Immature natural killer cell (primary cell): ENCODE measurements around the gene USP40. TPM values are rescaled to one million over a fixed set of nuclear protein-coding genes. Genes with fewer than 3 reads are reported as not detected.

Experiments used
- DNase-seq, 3 donors: peaks; one replicate each; pipeline ENCODE4 v3.0.0; 2022; ENCODE audit warnings: mixed read lengths in 1 of 3
- H3K27ac Mint-ChIP-seq, 6 donors: one replicate each; pipeline ENCODE4 v1.8.0; 2020; ENCODE audit warnings: mixed read lengths in 6 of 6, mild to moderate bottlenecking in 5 of 6, inconsistent platforms in 4 of 6, moderate library complexity in 3 of 6
- H3K27me3 Mint-ChIP-seq, 3 donors: one replicate each; pipeline ENCODE4 v1.8.0; 2020 to 2021; ENCODE audit warnings: low read depth in 3 of 3, mild to moderate bottlenecking in 3 of 3, mixed read lengths in 3 of 3, moderate library complexity in 3 of 3, inconsistent platforms in 1 of 3
- H3K36me3 Mint-ChIP-seq, 3 donors: one replicate each; pipeline ENCODE4 v1.8.0; 2020; ENCODE audit warnings: mixed read lengths in 3 of 3, inconsistent platforms in 2 of 3, mild to moderate bottlenecking in 2 of 3
- H3K4me1 Mint-ChIP-seq, 2 donors: one replicate each; pipeline ENCODE4 v1.8.0; 2020; ENCODE audit warnings: inconsistent platforms in 2 of 2, mild to moderate bottlenecking in 2 of 2, mixed read lengths in 2 of 2, moderate library complexity in 1 of 2
- H3K4me3 Mint-ChIP-seq, 5 donors: one replicate each; pipeline ENCODE4 v1.8.0; 2020; ENCODE audit warnings: mild to moderate bottlenecking in 5 of 5, mixed read lengths in 5 of 5, inconsistent platforms in 3 of 5, moderate library complexity in 3 of 5
- H3K9me3 Mint-ChIP-seq, 6 donors: one replicate each; pipeline ENCODE4 v1.8.0; 2020; ENCODE audit warnings: mild to moderate bottlenecking in 6 of 6, mixed read lengths in 6 of 6, inconsistent platforms in 4 of 6, moderate library complexity in 3 of 6
- polyA plus RNA-seq, 3 donors: library from polyadenylated mRNA; unstranded; fragments of 300-500 nt; fragmentation: Illumina TruSeq; gene quantifications; one replicate each; pipeline ENCODE4 v1.2.3, GENCODE V29; 2021

Gene USP40
- polyA plus RNA-seq, 3 donors from 2014 or later, result 3.4 to 8.6 (median 5.1) TPM

- Mint-ChIP-seq H3K36me3 (peaks cover 16 to 34% (median 22%) of the 10 kb centered on the region in 3 donors), H3K27ac (peak overlapping the region in 4 of 6 donors; percentile 30 to 53 (median 50))
Measured at GRCh38 chr2:233430651-233431050, 135.9 kb downstream of the USP40 start.

GRCh38 chr2:233430081-233430480 is 136.5 kb downstream of the USP40 start:
- no peak for DNase-seq
- Mint-ChIP-seq H3K9me3 (peaks cover 0 to 2% (median 0%) of the 10 kb centered on the region in 6 donors), H3K27me3 (peaks cover 0 to 3% (median 0%) of the 10 kb centered on the region in 3 donors), H3K4me1 (peaks cover 45 to 94% of the 10 kb centered on the region in 2 donors), H3K36me3 (peaks cover 15 to 30% (median 25%) of the 10 kb centered on the region in 3 donors), H3K4me3 (no peak overlapping the region), H3K27ac (peak overlapping the region in 2 of 6 donors; percentile 4 to 29)

More at GRCh38 chr2:233430651-233431050, 135.9 kb downstream of the USP40 start:
- H3K4me1 Mint-ChIP-seq, result peaks cover 46 to 94% of the 10 kb centered on the region in 2 donors
- DNase-seq, result no peak
- H3K9me3 Mint-ChIP-seq, result peaks cover 0 to 2% (median 0%) of the 10 kb centered on the region in 6 donors
- H3K4me3 Mint-ChIP-seq, result no peak overlapping the region
- peaks cover 0 to 3% (median 0%) of the 10 kb centered on the region in 3 donors for H3K27me3 Mint-ChIP-seq

DNA sequence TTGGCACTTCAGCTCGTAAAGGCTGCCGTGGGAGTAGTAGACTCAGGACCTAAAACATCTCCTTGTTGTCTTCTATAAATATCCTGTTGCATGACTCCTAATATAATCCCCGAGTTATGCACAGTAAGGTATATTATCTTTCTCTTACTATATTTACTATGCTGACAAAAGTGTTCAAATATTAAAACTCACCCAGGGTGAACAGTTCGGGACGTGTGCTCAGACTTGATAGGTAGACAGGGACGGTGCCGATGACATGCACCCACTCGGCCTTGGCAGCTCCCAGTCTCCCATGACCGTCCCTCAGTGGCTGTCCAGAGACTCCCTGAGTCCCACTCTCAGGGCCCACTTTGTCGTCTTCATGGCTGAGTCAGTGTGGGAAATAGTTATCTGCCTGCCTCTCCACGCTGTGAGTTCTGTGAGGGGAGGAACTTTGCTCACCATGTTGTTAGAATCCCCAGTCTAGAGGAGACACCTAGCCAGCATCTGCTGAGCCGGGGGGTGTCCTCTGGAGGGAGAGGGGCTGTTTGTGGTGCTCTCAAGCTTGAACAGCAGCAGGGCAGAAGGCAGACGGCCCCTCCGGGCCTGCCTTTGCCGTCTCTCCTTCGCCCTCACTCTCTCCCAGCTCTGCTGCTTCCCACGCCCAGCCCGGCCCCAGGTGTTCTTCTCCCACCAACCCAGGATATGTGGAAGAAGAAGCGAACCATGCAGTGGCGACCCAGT is 137.2 kb downstream of the USP40 start:
- Mint-ChIP-seq H3K4me1 (peaks cover 46 to 93% of the 10 kb centered on the region in 2 donors), H3K9me3 (peaks cover 0 to 2% (median 0%) of the 10 kb centered on the region in 6 donors), H3K27me3 (peaks cover 0 to 3% (median 0%) of the 10 kb centered on the region in 3 donors), H3K4me3 (no peak overlapping the region), H3K27ac (peak overlapping the region in 4 of 6 donors; percentile 29 to 69 (median 55)), H3K36me3 (peaks cover 8 to 25% (median 23%) of the 10 kb centered on the region in 3 donors)
- no peak for DNase-seq

GRCh38 chr2:233428438-233428837 is 138.1 kb downstream of the USP40 start:
- DNase-seq, result no peak
- Mint-ChIP-seq H3K36me3 (peaks cover 7 to 29% (median 25%) of the 10 kb centered on the region in 3 donors), H3K9me3 (peaks cover 0 to 2% (median 0%) of the 10 kb centered on the region in 6 donors), H3K4me1 (peaks cover 55 to 93% of the 10 kb centered on the region in 2 donors), H3K27ac (peak overlapping the region in 1 of 6 donors; percentile 56), H3K27me3 (peaks cover 0 to 3% (median 0%) of the 10 kb centered on the region in 3 donors), H3K4me3 (no peak overlapping the region)

GRCh38 chr2:233428008-233428407 is 138.6 kb downstream of the USP40 start:
- H3K4me3 Mint-ChIP-seq, result no peak overlapping the region
- H3K36me3 Mint-ChIP-seq, result peaks cover 7 to 29% (median 25%) of the 10 kb centered on the region in 3 donors
- H3K4me1 Mint-ChIP-seq, result peaks cover 59 to 93% of the 10 kb centered on the region in 2 donors
- DNase-seq, result no peak
- peaks cover 0 to 3% (median 0%) of the 10 kb centered on the region in 3 donors for H3K27me3 Mint-ChIP-seq
- H3K27ac Mint-ChIP-seq, result peak overlapping the region in 4 of 6 donors; percentile 14 to 68 (median 62)
- H3K9me3 Mint-ChIP-seq, result peaks cover 0 to 2% (median 0%) of the 10 kb centered on the region in 6 donors

GRCh38 chr2:233426619-233427342 is 139.8 kb downstream of the USP40 start:
- Mint-ChIP-seq H3K4me1 (peaks cover 69 to 99% of the 10 kb centered on the region in 2 donors), H3K36me3 (peaks cover 7 to 31% (median 25%) of the 10 kb centered on the region in 3 donors), H3K4me3 (peak overlapping the region in 1 of 5 donors; percentile 24), H3K9me3 (peaks cover 0 to 2% (median 0%) of the 10 kb centered on the region in 6 donors), H3K27ac (peak overlapping the region in 4 of 6 donors; percentile 10 to 74 (median 43)), H3K27me3 (peaks cover 0 to 3% (median 2%) of the 10 kb centered on the region in 3 donors)
- DNase-seq, result no peak

Other genes starting within 250 kb of the USP40 start
- 10 to 100 TPM; 15.9 to 60.6 (median 21.3) TPM for gene DGKD, start 212.3 kb downstream of the USP40 start, polyA plus RNA-seq
- gene UGT1A8, start 50.9 kb upstream of the USP40 start, polyA plus RNA-seq, result not detected
- not detected for gene UGT1A10, start 69.7 kb upstream of the USP40 start, polyA plus RNA-seq
- not detected for gene UGT1A9, start 105.1 kb upstream of the USP40 start, polyA plus RNA-seq
- not detected for gene UGT1A7, start 115.1 kb upstream of the USP40 start, polyA plus RNA-seq
- gene UGT1A6, start 126.1 kb upstream of the USP40 start, polyA plus RNA-seq, result not detected
- gene UGT1A5, start 146.1 kb upstream of the USP40 start, polyA plus RNA-seq, result not detected
- not detected for gene UGT1A4, start 152.0 kb upstream of the USP40 start, polyA plus RNA-seq
- not detected for gene UGT1A3, start 162.3 kb upstream of the USP40 start, polyA plus RNA-seq
- gene UGT1A1, start 193.5 kb upstream of the USP40 start, polyA plus RNA-seq, result not detected
- not detected for gene MROH2A, start 211.5 kb upstream of the USP40 start, polyA plus RNA-seq